Endothelial cell of umbilical vein (primary cell): ENCODE measurements around the gene COLEC11. TPM values are rescaled to one million over a fixed set of nuclear protein-coding genes. Genes with fewer than 3 reads are reported as not detected.

ENCODE experiments used
- BruUV-seq: library from RNA; stranded (reverse); fragments of 400-500 nt; replicated peaks from 2 replicates; lab custom pipeline; 2021; lab: Mats Ljungman, UMichigan
- CTCF ChIA-PET: fragments of 300-600, 350-600 bp; sonication (Branson Sonifier 250); formaldehyde crosslinking; loops from one replicate; lab custom pipeline; 2021; ENCODE audit warnings: antibody characterized with exemption, inconsistent platforms; lab: Charles Lee
- POLR2A ChIA-PET: fragments of 300-600, 350-600 bp; sonication (Branson Sonifier 250); formaldehyde crosslinking; loops from one replicate; lab custom pipeline; 2021; ENCODE audit warnings: antibody characterized with exemption, inconsistent platforms; lab: Charles Lee
- DNase-seq: peaks from one replicate; pipeline ENCODE4 v3.0.0-alpha.2; 2011; ENCODE audit warnings: low read depth, low spot score
- FAIRE-seq: peaks from 2 replicates; lab custom pipeline; 2011; peaks lifted over from hg19 to GRCh38; lab: Jason Lieb, UNC
- H2AFZ ChIP-seq: 2 replicates; pipeline ENCODE4 v1.6.0; 2012; ENCODE audit warnings: low read depth, low read length, control low read depth, inconsistent platforms
- H3K27ac ChIP-seq: 2 replicates; pipeline ENCODE4 v1.5.1; 2011; ENCODE audit warnings: low read depth, mild to moderate bottlenecking, control low read depth, low read length, moderate library complexity; ENCODE audit not compliant: insufficient read depth
- H3K27me3 ChIP-seq, 2 experiments: 2 replicates each; pipeline versions ENCODE4 v1.6.0 to v1.6.1; 2011; ENCODE audit warnings: low read length in 2 of 2, mixed read lengths in 1 of 2; ENCODE audit not compliant: control insufficient read depth in 2 of 2, insufficient read depth in 2 of 2
- H3K36me3 ChIP-seq, 2 experiments: 2 replicates in 1 of 2; 3 replicates in 1 of 2; pipeline ENCODE4 v1.5.1; 2011; ENCODE audit warnings: low read length in 2 of 2, mild to moderate bottlenecking in 1 of 2, moderate library complexity in 1 of 2; ENCODE audit not compliant: control insufficient read depth in 2 of 2, insufficient read depth in 2 of 2; ENCODE audit errors: extremely low read depth in 1 of 2
- H3K4me1 ChIP-seq: 3 replicates; pipeline ENCODE4 v1.5.1; 2011; ENCODE audit warnings: mild to moderate bottlenecking, low read length; ENCODE audit not compliant: control insufficient read depth, insufficient read depth; ENCODE audit errors: extremely low read depth
- H3K4me2 ChIP-seq: 2 replicates; pipeline ENCODE4 v1.6.1; 2011; ENCODE audit warnings: low read length, control low read depth, mixed read lengths; ENCODE audit not compliant: insufficient read depth
- H3K4me3 ChIP-seq, 3 experiments: fragments of 200-600 bp in 1 of 3; sonication (generic), shearing (Covaris generic) in 1 of 3; replicated peaks in 1 of 3; 2 replicates each; pipeline ENCODE4 v1.5.1; 2011 to 2016; ENCODE audit warnings: control low read depth in 3 of 3, low read length in 3 of 3, mild to moderate bottlenecking in 2 of 3, inconsistent platforms in 1 of 3, low read depth in 1 of 3, moderate library complexity in 1 of 3; ENCODE audit not compliant: insufficient read depth in 1 of 3
- H3K79me2 ChIP-seq: 2 replicates; pipeline ENCODE4 v1.6.0; 2012; ENCODE audit warnings: low read length, inconsistent platforms; ENCODE audit not compliant: control insufficient read depth, insufficient read depth
- H3K9ac ChIP-seq: replicated peaks from 2 replicates; pipeline ENCODE3; 2011; ENCODE audit warnings: low read length, control low read depth; ENCODE audit not compliant: insufficient read depth; ENCODE audit errors: extremely low read depth
- H3K9me1 ChIP-seq: replicated peaks from 3 replicates; pipeline ENCODE4 v1.6.0; 2011; ENCODE audit warnings: mild to moderate bottlenecking, low read length; ENCODE audit not compliant: control insufficient read depth, insufficient read depth; ENCODE audit errors: extremely low read depth
- H3K9me3 ChIP-seq: replicated peaks from 2 replicates; pipeline ENCODE4 v1.5.1; 2012; ENCODE audit warnings: low read length, inconsistent platforms; ENCODE audit not compliant: control insufficient read depth, insufficient read depth
- H4K20me1 ChIP-seq: replicated peaks from 2 replicates; pipeline ENCODE3; 2011; ENCODE audit warnings: mild to moderate bottlenecking, low read length; ENCODE audit not compliant: control insufficient read depth, insufficient read depth; ENCODE audit errors: extremely low read depth
- CTCF ChIP-seq, 2 donors: IDR thresholded peaks; 1 replicate in 1 of 2; 2 replicates in 1 of 2; pipeline ENCODE4 v1.5.1; 2011; ENCODE audit warnings: low read length in 2 of 2, mild to moderate bottlenecking in 2 of 2, moderate library complexity in 2 of 2, control low read depth in 1 of 2, inconsistent platforms in 1 of 2, low read depth in 1 of 2; ENCODE audit not compliant: insufficient read depth in 1 of 2; ENCODE audit errors: extremely low read depth in 1 of 2
- EZH2 ChIP-seq: IDR thresholded peaks from 2 replicates; pipeline ENCODE4 v1.6.1; 2012; ENCODE audit warnings: borderline replicate concordance, low read depth, mild to moderate bottlenecking, moderate library complexity, low read length, inconsistent platforms; ENCODE audit not compliant: severe bottlenecking
- FOS ChIP-seq: IDR thresholded peaks from 2 replicates; pipeline ENCODE4 v1.6.1; 2011; ENCODE audit warnings: mild to moderate bottlenecking, low read length, moderate library complexity, borderline replicate concordance; ENCODE audit not compliant: insufficient read depth
- GATA2 ChIP-seq: IDR thresholded peaks from 2 replicates; pipeline ENCODE4 v1.7.0; 2011; ENCODE audit warnings: low read depth, mild to moderate bottlenecking, moderate library complexity, mixed read lengths, low read length; ENCODE audit not compliant: insufficient read length, insufficient read depth
- JUN ChIP-seq: IDR thresholded peaks from 2 replicates; pipeline ENCODE4 v1.6.1; 2011; ENCODE audit warnings: borderline replicate concordance, low read depth; ENCODE audit not compliant: insufficient read length, insufficient read depth
- MYC ChIP-seq: IDR thresholded peaks from one replicate; pipeline ENCODE4 v1.6.1; 2011; ENCODE audit warnings: mild to moderate bottlenecking, low read depth, low read length
- dilution Hi-C: fragments of 300-500 bp; cut with MboI; formaldehyde crosslinking; loops from one replicate; pipeline ENCODE4 v1.15.0; 2019; ENCODE audit warnings: low sequenced_read_pairs; ENCODE audit not compliant: extremely low pct_ligation_motif_present
- intact Hi-C: fragments of 100-400 bp; cut with micrococcal nuclease; formaldehyde crosslinking; loops from one replicate; pipeline ENCODE4 v1.10.0; 2022
- polyA plus RNA-seq, 4 experiments: library from polyadenylated mRNA; depleted of rRNA in 3 of 4; stranded (reverse) in 3 of 4; unstranded in 1 of 4; fragments of >200 nt; gene quantifications; 2 replicates each; pipeline versions ENCODE4 v1.2.1 to v1.2.3, GENCODE V29; 2011 to 2012; ENCODE audit warnings: missing spikeins in 1 of 4
- total RNA-seq: library from RNA; stranded (reverse); gene quantifications from 2 replicates; pipeline ENCODE4 v1.2.3, GENCODE V29; 2021

Gene COLEC11
- total and polyA plus RNA-seq, 2 donors (not counting 3 experiments of a cell fraction or from before 2014, with no cell fraction given) = 0.15 TPM; not detected in 1

- no peaks in the 10 kb centered on the region for H3K9me3 ChIP-seq
- H3K27me3 ChIP-seq = no peaks in the 10 kb centered on the region
- no peak for FAIRE-seq
- H3K36me3 ChIP-seq = peaks cover 7 to 10% of the 10 kb centered on the region in 2 experiments
- no TSS peak for BruUV-seq
- H3K4me3 ChIP-seq = no peak overlapping the region
- H3K9ac ChIP-seq = no peak overlapping the region
- no peak for TF ChIP-seq EZH2
- no peak for TF ChIP-seq MYC
- H3K79me2 ChIP-seq = peaks cover 2% of the 10 kb centered on the region
- no peak for DNase-seq
- H3K4me2 ChIP-seq = no peak overlapping the region
- H2AFZ ChIP-seq = no peak overlapping the region
- no peaks in the 10 kb centered on the region for H4K20me1 ChIP-seq
- no peak overlapping the region for H3K27ac ChIP-seq
- dilution Hi-C loops = no loop called here
- H3K4me1 ChIP-seq = no peaks in the 10 kb centered on the region
- POLR2A ChIA-PET = no interaction called here
- H3K9me1 ChIP-seq = no peaks in the 10 kb centered on the region
- intact Hi-C loops = no loop called here
- CTCF ChIA-PET = no interaction called here
Measured at GRCh38 chr2:3586220-3586619, 8.7 kb upstream of the COLEC11 start.

GRCh38 chr2:3587021-3587420 lies 7.9 kb upstream of the COLEC11 start:
- ChIA-PET POLR2A (no interaction called here), CTCF (interaction anchor here (1.2 kb wide), 1 partner anchor 9 kb away, joined by 3 read pairs; no protein-coding TSS in a partner anchor)
- Histone ChIP-seq H3K79me2 (no peaks in the 10 kb centered on the region), H2AFZ (no peak overlapping the region), H3K4me3 (no peak overlapping the region), H3K9ac (no peak overlapping the region), H3K27ac (no peak overlapping the region), H3K27me3 (no peaks in the 10 kb centered on the region), H3K36me3 (peaks cover 0 to 2% of the 10 kb centered on the region in 2 experiments), H4K20me1 (no peaks in the 10 kb centered on the region), H3K4me2 (no peak overlapping the region), H3K9me3 (no peaks in the 10 kb centered on the region), H3K9me1 (no peaks in the 10 kb centered on the region), H3K4me1 (no peaks in the 10 kb centered on the region)
- no peak for DNase-seq
- TF ChIP-seq FOS = no peak
- no peak for TF ChIP-seq GATA2
- TF ChIP-seq CTCF (IDR thresholded peaks at IDR 0.05; ENCODE audit: extremely low read depth in 1 of 2, insufficient read depth in 1 of 2, low read depth in 1 of 2, low read length in 2 of 2) = no peak
- TF ChIP-seq JUN = no peak
- intact Hi-C loops (no loop called here), dilution Hi-C loops (no loop called here)
- no peak for FAIRE-seq
- no TSS peak for BruUV-seq
